HEK293 (cell line): ENCODE measurements around the gene DCBLD2.
A peak's percentile ranks its signal among the peaks of the same experiment; 100 is the strongest.

ENCODE experiments used
- CTCF ChIA-PET: fragments of 350-600 bp; formaldehyde crosslinking; extraction: SDS; loops from one replicate; lab custom pipeline; 2021; ENCODE audit warnings: antibody characterized with exemption; lab: Yijun Ruan, JAX
- POLR2A ChIA-PET: fragments of 300-600 bp; formaldehyde crosslinking; extraction: SDS; loops from one replicate; lab custom pipeline; 2020; ENCODE audit warnings: antibody characterized with exemption, inconsistent platforms; lab: Yijun Ruan, JAX
- H3K27ac ChIP-seq: fragments of 200-500 bp; sonication (Bioruptor generic); 2 replicates; pipeline ENCODE4 v1.5.1; 2014; ENCODE audit warnings: low read depth, low read length, control low read depth, inconsistent platforms; ENCODE audit errors: extremely low read depth
- H3K36me3 ChIP-seq, 2 experiments: fragments of 200-500 bp in 1 of 2; sonication (Bioruptor generic) in 1 of 2; 1 replicate in 1 of 2; 2 replicates in 1 of 2; pipeline ENCODE4 v1.5.1; 2014 to 2017; ENCODE audit warnings: inconsistent platforms in 2 of 2, low read length in 2 of 2; ENCODE audit not compliant: control insufficient read depth in 2 of 2, insufficient read depth in 1 of 2
- H3K4me1 ChIP-seq: fragments of 200-500 bp; sonication (Bioruptor generic); 2 replicates; pipeline ENCODE4 v1.5.1; 2014; ENCODE audit warnings: mild to moderate bottlenecking, low read length, inconsistent platforms; ENCODE audit not compliant: control insufficient read depth, insufficient read depth
- H3K4me3 ChIP-seq: 2 replicates; pipeline ENCODE4 v1.5.1; 2011; ENCODE audit warnings: low read depth, mild to moderate bottlenecking, control low read depth, low read length, moderate library complexity
- H3K9me3 ChIP-seq: fragments of 200-500 bp; sonication (Bioruptor generic); 2 replicates; pipeline ENCODE4 v1.5.1; 2014; ENCODE audit warnings: low read depth, low read length, inconsistent platforms; ENCODE audit not compliant: control insufficient read depth, insufficient read depth
- GFI1B ChIP-seq: fragments of 450-650 bp; formaldehyde crosslinking; IDR thresholded peaks from 2 replicates; pipeline ENCODE4 v1.5.1; 2016; ENCODE audit warnings: missing biosample characterization, missing genetic modification characterization
- GLI4 ChIP-seq: fragments of 450-650 bp; formaldehyde crosslinking; IDR thresholded peaks from 2 replicates; pipeline ENCODE4 v1.5.1; 2016; ENCODE audit warnings: missing biosample characterization, missing genetic modification characterization
- GLIS1 ChIP-seq: fragments of 450-650 bp; formaldehyde crosslinking; IDR thresholded peaks from 2 replicates; pipeline ENCODE4 v1.5.1; 2016; ENCODE audit warnings: missing biosample characterization, missing genetic modification characterization
- HOXA7 ChIP-seq: sonication (generic); formaldehyde crosslinking; IDR thresholded peaks from 2 replicates; pipeline ENCODE4 v1.8.1; 2022; ENCODE audit warnings: missing genetic modification reagents, borderline replicate concordance
- PRDM1 ChIP-seq: fragments of 450-650 bp; formaldehyde crosslinking; IDR thresholded peaks from 2 replicates; pipeline ENCODE4; 2016; ENCODE audit warnings: missing biosample characterization, missing genetic modification characterization
- REPIN1 ChIP-seq: fragments of 450-650 bp; formaldehyde crosslinking; IDR thresholded peaks from 2 replicates; pipeline ENCODE4 v1.5.1; 2017; ENCODE audit warnings: missing biosample characterization, missing genetic modification characterization, low read depth
- SALL2 ChIP-seq: fragments of 450-650 bp; formaldehyde crosslinking; IDR thresholded peaks from 2 replicates; pipeline ENCODE4 v1.5.0; 2017; ENCODE audit warnings: missing biosample characterization, mild to moderate bottlenecking, missing genetic modification characterization, borderline replicate concordance
- SP3 ChIP-seq: fragments of 450-650 bp; formaldehyde crosslinking; IDR thresholded peaks from 2 replicates; pipeline ENCODE4 v1.5.1; 2016; ENCODE audit warnings: missing biosample characterization, missing genetic modification characterization
- ZIC2 ChIP-seq: fragments of 450-650 bp; formaldehyde crosslinking; IDR thresholded peaks from 2 replicates; pipeline ENCODE4 v1.5.1; 2016; ENCODE audit warnings: missing biosample characterization, missing genetic modification characterization
- ZNF292 ChIP-seq: fragments of 450-650 bp; formaldehyde crosslinking; IDR thresholded peaks from 2 replicates; pipeline ENCODE4 v1.5.1; 2016; ENCODE audit warnings: low read depth, missing biosample characterization, missing genetic modification characterization, borderline replicate concordance
- ZNF341 ChIP-seq: fragments of 450-650 bp; formaldehyde crosslinking; IDR thresholded peaks from 2 replicates; pipeline ENCODE4; 2016; ENCODE audit warnings: low read depth, missing biosample characterization, missing genetic modification characterization
- ZNF426 ChIP-seq: fragments of 450-650 bp; formaldehyde crosslinking; IDR thresholded peaks from 2 replicates; pipeline ENCODE4 v1.5.1; 2017; ENCODE audit warnings: missing biosample characterization, missing genetic modification characterization, mild to moderate bottlenecking, inconsistent platforms, moderate library complexity
- ZNF510 ChIP-seq: fragments of 450-650 bp; formaldehyde crosslinking; IDR thresholded peaks from 2 replicates; pipeline ENCODE4 v1.5.1; 2018; ENCODE audit warnings: mild to moderate bottlenecking, missing genetic modification characterization, missing biosample characterization; ENCODE audit not compliant: insufficient replicate concordance
- ZNF555 ChIP-seq: fragments of 450-650 bp; formaldehyde crosslinking; conservative IDR thresholded peaks from 2 replicates; pipeline ENCODE4 v1.5.1; 2017; ENCODE audit warnings: missing biosample characterization, mild to moderate bottlenecking, missing genetic modification characterization, inconsistent platforms
- ZNF561 ChIP-seq: fragments of 450-650 bp; IDR thresholded peaks from 2 replicates; pipeline ENCODE4 v1.5.1; 2018; ENCODE audit warnings: missing biosample characterization, missing genetic modification characterization, borderline replicate concordance
- ZNF660 ChIP-seq: fragments of 450-650 bp; IDR thresholded peaks from 2 replicates; pipeline ENCODE4 v1.5.1; 2018; ENCODE audit warnings: missing biosample characterization, mild to moderate bottlenecking, missing genetic modification characterization
- ZNF670 ChIP-seq: fragments of 450-650 bp; formaldehyde crosslinking; IDR thresholded peaks from 2 replicates; pipeline ENCODE4 v1.5.1; 2016; ENCODE audit warnings: missing biosample characterization, missing genetic modification characterization, low read depth
- ZNF785 ChIP-seq: fragments of 450-650 bp; formaldehyde crosslinking; IDR thresholded peaks from 2 replicates; pipeline ENCODE4 v1.5.1; 2016; ENCODE audit warnings: missing biosample characterization, missing genetic modification characterization
- TF ChIP-seq, protein P1 (sequence below): fragments of 450-650 bp; formaldehyde crosslinking; IDR thresholded peaks from 2 replicates; pipeline ENCODE4 v1.5.1; 2016; ENCODE audit warnings: missing biosample characterization, missing genetic modification characterization, low read depth
- TF ChIP-seq, protein P2 (sequence below): fragments of 450-650 bp; formaldehyde crosslinking; IDR thresholded peaks from 2 replicates; pipeline ENCODE4 v1.5.1; 2017; ENCODE audit warnings: missing biosample characterization, missing genetic modification characterization
- TF ChIP-seq, protein P3 (sequence below): fragments of 450-650 bp; formaldehyde crosslinking; IDR thresholded peaks from 2 replicates; pipeline ENCODE4 v1.5.1; 2017; ENCODE audit warnings: missing biosample characterization, missing genetic modification characterization
- TF ChIP-seq, protein P4 (sequence below): fragments of 450-650 bp; formaldehyde crosslinking; IDR thresholded peaks from 2 replicates; pipeline ENCODE4 v1.5.1; 2017; ENCODE audit warnings: missing biosample characterization, missing genetic modification characterization
- TF ChIP-seq, protein P5 (sequence below): fragments of 450-650 bp; formaldehyde crosslinking; IDR thresholded peaks from 2 replicates; pipeline ENCODE4 v1.5.1; 2016; ENCODE audit warnings: missing biosample characterization, missing genetic modification characterization

The DCBLD2 gene

DNA sequence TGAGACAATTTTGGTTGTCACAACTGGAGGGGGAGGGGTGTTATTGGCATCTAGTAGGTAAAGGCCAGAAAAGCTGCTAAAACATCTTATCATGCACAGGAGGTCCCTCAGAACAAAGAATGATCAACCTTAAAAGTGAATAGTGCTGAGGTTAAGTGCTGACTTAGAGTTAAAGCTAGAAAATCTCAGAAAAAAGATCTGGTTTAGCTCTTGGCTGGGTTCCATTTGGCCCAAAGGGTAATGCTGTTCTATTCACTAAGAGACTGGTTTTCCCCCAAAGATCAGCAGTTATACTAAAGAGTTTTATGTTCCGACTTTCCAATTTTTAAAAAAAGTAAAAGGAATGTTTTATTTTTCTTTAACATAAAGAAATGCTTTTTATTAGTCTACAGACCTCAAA lies 15.6 kb downstream of the DCBLD2 start:
- CTCF ChIA-PET = interaction anchor here (1.2 kb wide), 1 partner anchor 108 kb away, joined by 6 read pairs; no protein-coding TSS in a partner anchor
- H3K27ac ChIP-seq = no peak overlapping the region
- peaks cover 2 to 3% of the 10 kb centered on the region in 2 experiments; a peak in 2 of 3 replicates for H3K36me3 ChIP-seq
- peaks cover 6% of the 10 kb centered on the region for H3K4me1 ChIP-seq
- H3K9me3 ChIP-seq = no peaks in the 10 kb centered on the region
- POLR2A ChIA-PET = interaction anchor here (1.3 kb wide), 1 partner anchor 16 kb away, joined by 4 read pairs; the partner anchor contains the start of gene DCBLD2
- TF ChIP-seq ZNF785 = no peak
- no peak for TF ChIP-seq ZNF555
- TF ChIP-seq GFI1B (tag by site-specific recombination) = no peak
- no peak for TF ChIP-seq SP3 (tag by site-specific recombination)
- TF ChIP-seq GLIS1 (tag by site-specific recombination) = no peak
- no peak for TF ChIP-seq ZNF426 (tag by site-specific recombination)
- no peak for TF ChIP-seq REPIN1 (tag by site-specific recombination)
- TF ChIP-seq ZNF660 = no peak
- TF ChIP-seq, protein P1, sequence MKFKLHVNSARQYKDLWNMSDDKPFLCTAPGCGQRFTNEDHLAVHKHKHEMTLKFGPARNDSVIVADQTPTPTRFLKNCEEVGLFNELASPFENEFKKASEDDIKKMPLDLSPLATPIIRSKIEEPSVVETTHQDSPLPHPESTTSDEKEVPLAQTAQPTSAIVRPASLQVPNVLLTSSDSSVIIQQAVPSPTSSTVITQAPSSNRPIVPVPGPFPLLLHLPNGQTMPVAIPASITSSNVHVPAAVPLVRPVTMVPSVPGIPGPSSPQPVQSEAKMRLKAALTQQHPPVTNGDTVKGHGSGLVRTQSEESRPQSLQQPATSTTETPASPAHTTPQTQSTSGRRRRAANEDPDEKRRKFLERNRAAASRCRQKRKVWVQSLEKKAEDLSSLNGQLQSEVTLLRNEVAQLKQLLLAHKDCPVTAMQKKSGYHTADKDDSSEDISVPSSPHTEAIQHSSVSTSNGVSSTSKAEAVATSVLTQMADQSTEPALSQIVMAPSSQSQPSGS (tag by site-specific recombination) = no peak
- no peak for TF ChIP-seq ZNF561 (tag by site-specific recombination)
- TF ChIP-seq ZNF341 (tag by site-specific recombination) = no peak
- TF ChIP-seq, all 188 proteins: peak for 0
- H3K4me3 ChIP-seq = no peak overlapping the region

DNA sequence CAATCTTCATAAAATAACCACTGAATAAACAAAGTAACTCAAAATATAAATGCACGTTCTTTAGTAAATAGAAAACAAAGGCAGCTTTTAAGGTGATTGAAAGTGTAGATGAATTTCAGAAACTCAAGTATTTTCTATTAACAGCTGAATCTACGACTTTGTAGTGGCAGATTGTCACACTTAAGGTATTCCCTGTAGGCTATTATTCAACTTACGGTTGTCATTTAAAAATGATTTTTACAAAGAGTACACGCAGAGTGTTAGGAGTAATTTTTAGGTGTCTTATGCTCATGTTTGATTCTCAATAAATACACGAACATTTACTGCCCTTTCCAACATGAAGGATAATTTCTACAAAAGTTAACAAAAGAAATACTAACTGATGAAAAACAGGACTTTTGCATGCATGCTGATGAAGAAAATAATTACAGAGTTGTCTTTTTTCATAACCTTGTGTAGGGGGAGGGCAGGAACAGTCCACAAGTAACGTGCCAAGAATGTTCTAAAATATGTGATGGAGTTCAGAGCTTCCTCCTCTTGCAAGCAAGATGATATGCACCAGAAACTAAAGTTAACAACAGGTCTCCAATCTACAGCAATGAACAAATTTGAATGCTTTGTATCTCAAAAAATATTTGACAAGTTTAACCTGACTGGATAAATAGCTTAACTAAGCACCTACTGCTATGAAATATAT lies 16.7 kb downstream of the DCBLD2 start:
- Histone ChIP-seq H3K36me3 (peaks cover 5 to 12% of the 10 kb centered on the region in 2 experiments; a peak in 2 of 3 replicates), H3K4me1 (peaks cover 6% of the 10 kb centered on the region), H3K4me3 (no peak overlapping the region), H3K27ac (no peak overlapping the region), H3K9me3 (no peaks in the 10 kb centered on the region)
- ChIA-PET CTCF (interaction anchor here (0.5 to 0.7 kb wide), 2 partner anchors 67 to 77 kb away, joined by 3 read pairs; no protein-coding TSS in a partner anchor), POLR2A (interaction anchor here (0.7 kb wide), 1 partner anchor 93 kb away, joined by 3 read pairs; no protein-coding TSS in a partner anchor)
- TF ChIP-seq ZNF670 (tag by site-specific recombination) (no peak), ZNF341 (tag by site-specific recombination) (no peak), ZNF292 (tag by site-specific recombination) (no peak), GLI4 (tag by site-specific recombination) (no peak), ZNF510 (tag by site-specific recombination) (no peak), HOXA7 (no peak), ZIC2 (tag by site-specific recombination) (no peak), PRDM1 (tag by site-specific recombination) (no peak), ZNF561 (tag by site-specific recombination) (no peak), SALL2 (tag by site-specific recombination) (no peak)
- TF ChIP-seq, protein P2, sequence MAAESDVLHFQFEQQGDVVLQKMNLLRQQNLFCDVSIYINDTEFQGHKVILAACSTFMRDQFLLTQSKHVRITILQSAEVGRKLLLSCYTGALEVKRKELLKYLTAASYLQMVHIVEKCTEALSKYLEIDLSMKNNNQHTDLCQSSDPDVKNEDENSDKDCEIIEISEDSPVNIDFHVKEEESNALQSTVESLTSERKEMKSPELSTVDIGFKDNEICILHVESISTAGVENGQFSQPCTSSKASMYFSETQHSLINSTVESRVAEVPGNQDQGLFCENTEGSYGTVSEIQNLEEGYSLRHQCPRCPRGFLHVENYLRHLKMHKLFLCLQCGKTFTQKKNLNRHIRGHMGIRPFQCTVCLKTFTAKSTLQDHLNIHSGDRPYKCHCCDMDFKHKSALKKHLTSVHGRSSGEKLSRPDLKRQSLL = no peak
- TF ChIP-seq, protein P3, sequence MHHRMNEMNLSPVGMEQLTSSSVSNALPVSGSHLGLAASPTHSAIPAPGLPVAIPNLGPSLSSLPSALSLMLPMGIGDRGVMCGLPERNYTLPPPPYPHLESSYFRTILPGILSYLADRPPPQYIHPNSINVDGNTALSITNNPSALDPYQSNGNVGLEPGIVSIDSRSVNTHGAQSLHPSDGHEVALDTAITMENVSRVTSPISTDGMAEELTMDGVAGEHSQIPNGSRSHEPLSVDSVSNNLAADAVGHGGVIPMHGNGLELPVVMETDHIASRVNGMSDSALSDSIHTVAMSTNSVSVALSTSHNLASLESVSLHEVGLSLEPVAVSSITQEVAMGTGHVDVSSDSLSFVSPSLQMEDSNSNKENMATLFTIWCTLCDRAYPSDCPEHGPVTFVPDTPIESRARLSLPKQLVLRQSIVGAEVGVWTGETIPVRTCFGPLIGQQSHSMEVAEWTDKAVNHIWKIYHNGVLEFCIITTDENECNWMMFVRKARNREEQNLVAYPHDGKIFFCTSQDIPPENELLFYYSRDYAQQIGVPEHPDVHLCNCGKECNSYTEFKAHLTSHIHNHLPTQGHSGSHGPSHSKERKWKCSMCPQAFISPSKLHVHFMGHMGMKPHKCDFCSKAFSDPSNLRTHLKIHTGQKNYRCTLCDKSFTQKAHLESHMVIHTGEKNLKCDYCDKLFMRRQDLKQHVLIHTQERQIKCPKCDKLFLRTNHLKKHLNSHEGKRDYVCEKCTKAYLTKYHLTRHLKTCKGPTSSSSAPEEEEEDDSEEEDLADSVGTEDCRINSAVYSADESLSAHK = no peak
- TF ChIP-seq, protein P4, sequence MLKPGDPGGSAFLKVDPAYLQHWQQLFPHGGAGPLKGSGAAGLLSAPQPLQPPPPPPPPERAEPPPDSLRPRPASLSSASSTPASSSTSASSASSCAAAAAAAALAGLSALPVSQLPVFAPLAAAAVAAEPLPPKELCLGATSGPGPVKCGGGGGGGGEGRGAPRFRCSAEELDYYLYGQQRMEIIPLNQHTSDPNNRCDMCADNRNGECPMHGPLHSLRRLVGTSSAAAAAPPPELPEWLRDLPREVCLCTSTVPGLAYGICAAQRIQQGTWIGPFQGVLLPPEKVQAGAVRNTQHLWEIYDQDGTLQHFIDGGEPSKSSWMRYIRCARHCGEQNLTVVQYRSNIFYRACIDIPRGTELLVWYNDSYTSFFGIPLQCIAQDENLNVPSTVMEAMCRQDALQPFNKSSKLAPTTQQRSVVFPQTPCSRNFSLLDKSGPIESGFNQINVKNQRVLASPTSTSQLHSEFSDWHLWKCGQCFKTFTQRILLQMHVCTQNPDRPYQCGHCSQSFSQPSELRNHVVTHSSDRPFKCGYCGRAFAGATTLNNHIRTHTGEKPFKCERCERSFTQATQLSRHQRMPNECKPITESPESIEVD (tag by site-specific recombination) = peak; percentile 50; the same call in 1 of the 2 replicates
- TF ChIP-seq, protein P5, sequence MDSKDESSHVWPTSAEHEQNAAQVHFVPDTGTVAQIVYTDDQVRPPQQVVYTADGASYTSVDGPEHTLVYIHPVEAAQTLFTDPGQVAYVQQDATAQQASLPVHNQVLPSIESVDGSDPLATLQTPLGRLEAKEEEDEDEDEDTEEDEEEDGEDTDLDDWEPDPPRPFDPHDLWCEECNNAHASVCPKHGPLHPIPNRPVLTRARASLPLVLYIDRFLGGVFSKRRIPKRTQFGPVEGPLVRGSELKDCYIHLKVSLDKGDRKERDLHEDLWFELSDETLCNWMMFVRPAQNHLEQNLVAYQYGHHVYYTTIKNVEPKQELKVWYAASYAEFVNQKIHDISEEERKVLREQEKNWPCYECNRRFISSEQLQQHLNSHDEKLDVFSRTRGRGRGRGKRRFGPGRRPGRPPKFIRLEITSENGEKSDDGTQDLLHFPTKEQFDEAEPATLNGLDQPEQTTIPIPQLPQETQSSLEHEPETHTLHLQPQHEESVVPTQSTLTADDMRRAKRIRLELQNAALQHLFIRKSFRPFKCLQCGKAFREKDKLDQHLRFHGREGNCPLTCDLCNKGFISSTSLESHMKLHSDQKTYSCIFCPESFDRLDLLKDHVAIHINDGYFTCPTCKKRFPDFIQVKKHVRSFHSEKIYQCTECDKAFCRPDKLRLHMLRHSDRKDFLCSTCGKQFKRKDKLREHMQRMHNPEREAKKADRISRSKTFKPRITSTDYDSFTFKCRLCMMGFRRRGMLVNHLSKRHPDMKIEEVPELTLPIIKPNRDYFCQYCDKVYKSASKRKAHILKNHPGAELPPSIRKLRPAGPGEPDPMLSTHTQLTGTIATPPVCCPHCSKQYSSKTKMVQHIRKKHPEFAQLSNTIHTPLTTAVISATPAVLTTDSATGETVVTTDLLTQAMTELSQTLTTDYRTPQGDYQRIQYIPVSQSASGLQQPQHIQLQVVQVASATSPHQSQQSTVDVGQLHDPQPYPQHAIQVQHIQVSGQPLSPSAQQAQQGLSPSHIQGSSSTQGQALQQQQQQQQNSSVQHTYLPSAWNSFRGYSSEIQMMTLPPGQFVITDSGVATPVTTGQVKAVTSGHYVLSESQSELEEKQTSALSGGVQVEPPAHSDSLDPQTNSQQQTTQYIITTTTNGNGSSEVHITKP = 0 out of 2 replicates have a peak, but pooled peaks have one; percentile 10
